CD4-positive, alpha-beta T cell treated with Interferon gamma for 1 hour (primary cell): ENCODE results near the gene IPPK.

ENCODE experiments used
- DNase-seq: peaks from one replicate; pipeline ENCODE4 v3.0.0-alpha.2; 2020

IPPK gene

GRCh38 chr9:92656537-92656925, 13.4 kb downstream of the IPPK start:
- DNase-seq, result no peak

DNA sequence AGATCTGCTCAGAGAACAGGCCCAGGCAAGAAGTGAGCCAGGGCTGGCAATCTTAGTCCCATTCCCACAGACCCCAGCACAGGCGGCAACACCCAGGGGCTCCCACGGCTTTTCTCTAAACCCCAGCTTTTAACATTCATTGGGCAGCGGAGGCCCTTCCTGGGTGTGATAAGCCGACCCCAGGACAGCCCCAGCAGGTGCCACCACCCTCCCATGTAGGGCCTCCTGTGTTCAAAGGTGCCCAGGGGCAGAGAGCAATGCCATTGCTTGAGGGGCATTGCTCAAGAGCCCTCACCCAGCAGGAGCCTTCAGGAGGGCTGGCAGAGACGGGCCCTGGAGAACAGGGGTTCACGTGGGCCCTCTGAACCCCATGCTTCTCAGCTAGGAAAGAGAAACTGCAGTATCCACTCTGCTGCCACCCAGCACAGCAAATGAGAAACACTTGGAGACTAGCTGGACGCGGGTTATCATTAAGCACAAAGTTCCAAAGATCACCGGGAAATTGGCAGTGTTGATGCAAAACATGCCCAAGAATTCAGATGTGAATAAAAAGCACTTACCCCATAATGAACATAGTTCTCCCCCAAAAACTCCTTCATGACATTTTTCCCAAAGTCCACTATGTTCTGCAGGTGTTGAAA, 13.9 kb downstream of the IPPK start:
- DNase-seq, result no peak

DNA sequence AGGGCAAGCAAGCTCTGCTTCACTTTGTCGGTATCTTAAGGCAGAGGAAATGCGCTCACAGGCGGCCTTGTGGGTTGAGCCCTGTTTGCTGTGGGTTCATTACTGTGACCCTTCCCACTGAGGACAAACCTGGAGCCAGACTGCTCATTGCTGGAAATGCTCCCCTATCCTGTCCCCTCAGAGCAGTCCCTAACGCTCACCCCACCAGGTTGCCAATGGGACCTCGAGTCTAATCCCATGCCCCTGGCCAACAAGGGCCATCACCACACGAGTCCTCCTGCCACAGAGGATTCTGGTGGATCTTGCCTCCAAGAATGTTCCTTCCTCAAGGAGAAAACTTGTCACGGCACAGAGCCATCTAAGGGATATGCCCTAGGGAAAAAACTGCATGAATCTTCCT, 14.6 kb downstream of the IPPK start:
- DNase-seq, result no peak

- no peak for DNase-seq
These were observed 15.2 kb downstream of the IPPK start for GRCh38 chr9:92654481-92655301.

DNA sequence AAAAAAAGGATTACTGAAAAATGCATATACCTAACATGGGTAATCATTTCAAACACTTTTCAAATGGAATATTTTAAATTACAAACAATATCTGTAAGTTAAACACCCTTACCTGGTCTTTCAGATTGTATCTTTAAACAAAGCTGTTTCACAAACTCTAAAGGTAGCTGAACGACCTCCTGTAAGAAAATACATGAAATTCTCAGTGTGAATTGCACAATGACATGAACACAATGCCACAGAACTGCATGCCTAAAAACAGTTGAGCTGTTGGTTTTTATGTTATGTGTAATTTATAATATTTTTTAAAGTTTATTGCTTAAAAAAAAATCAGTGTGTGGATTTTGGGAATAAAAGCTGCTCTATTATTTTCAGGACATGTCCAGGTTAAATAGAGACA, 17.5 kb downstream of the IPPK start:
- no peak for DNase-seq

DNA sequence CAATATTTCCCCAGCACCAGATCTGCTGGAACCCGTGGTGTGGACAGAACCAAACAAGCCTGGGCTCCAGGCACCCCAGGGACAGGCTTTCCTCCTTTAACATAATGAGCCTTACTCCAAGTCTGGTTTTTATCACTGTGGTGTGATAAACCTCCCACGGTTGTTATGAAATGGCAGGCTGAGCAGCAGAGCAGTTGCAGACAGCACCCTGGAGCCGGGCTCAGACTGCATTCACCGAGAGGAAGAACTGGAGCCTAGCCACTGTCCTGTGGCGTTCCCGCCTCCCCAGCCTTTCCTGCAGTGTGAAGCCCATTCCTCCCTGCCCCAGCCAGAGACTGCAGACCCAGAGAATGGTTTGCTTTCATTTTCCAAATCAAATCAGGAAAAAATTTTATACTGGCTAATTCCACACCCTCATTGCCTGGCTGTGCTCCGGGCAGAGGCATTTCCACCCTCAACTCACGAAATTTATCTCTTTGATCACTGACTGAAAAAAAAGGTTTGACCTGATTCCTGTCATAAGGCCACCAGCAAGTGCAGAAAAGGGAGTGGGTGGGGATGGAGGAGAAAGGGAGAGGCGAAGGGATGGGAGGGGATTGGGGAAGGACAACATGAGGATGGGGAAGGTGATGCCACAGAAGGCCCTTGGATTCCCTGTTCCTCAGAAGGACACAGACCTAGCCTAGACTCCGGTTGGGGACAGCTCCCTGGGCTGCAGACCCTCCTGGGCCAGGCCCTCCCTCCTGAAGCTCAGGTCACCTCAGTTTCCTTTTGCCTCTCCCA, 18.9 kb downstream of the IPPK start:
- no peak for DNase-seq

- no peak for DNase-seq
These were observed 19.6 kb downstream of the IPPK start for GRCh38 chr9:92650296-92650695.

DNA sequence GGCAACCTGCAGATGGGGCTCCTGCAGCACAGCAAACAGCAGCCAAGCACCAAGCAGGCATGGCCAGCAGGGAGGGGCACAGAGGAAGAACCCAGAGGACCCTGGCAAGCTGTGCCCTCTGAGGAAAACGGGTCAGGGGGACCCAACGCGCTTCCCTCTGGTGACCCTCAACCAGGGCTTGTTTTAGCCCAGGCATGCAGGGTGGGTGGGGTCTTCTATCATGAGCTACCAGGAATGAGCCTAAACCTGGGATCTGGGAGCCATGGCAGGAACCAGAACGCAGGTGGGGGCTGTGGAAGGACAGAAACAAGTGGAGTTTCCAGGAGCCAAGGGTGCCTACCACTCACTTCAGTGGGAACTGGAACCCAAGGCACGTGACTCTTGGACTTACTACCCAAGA, 20.9 kb downstream of the IPPK start:
- no peak for DNase-seq

GRCh38 chr9:92648474-92648971, 21.4 kb downstream of the IPPK start:
- no peak for DNase-seq

DNA sequence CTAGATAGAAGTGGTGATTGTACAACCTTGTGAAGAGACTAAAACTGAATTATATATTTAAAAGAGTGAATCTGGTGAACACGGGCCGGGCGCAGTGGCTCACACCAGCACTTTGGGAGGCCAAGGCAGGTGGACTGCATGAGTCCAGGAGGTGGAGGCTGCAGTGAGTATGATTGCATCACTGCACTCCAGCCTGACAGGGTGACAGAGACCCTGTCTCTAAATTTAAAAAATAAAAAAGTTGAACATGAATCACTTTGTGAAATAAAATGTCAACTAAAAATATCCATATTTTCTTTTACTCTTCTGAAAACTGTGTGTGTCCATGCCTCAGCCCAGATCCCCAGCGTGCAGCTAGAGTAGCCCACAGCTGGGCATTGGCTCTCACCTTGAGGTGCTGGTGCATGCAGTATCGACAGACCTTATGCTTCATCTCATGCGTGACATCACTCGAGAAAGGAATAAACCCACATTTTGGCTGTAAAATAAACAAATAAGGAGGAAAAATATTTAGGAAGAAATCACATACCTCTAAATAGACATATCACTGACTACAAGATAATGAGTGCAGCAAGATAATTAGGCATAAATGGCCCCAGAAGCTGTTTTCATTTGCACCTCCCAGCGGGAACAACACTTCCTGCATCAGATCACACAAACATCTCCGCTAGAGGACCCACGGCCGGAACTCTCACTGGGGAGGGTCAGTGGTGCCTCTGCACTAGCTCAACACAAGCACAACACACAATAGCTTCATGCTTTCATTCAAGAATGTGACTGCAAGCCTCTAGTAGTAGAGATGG, 22.1 kb downstream of the IPPK start:
- no peak for DNase-seq

- DNase-seq, result no peak
These were observed 24.9 kb downstream of the IPPK start for GRCh38 chr9:92645041-92645440.

- no peak for DNase-seq
These were observed 25.7 kb downstream of the IPPK start for GRCh38 chr9:92644278-92644677.

DNA sequence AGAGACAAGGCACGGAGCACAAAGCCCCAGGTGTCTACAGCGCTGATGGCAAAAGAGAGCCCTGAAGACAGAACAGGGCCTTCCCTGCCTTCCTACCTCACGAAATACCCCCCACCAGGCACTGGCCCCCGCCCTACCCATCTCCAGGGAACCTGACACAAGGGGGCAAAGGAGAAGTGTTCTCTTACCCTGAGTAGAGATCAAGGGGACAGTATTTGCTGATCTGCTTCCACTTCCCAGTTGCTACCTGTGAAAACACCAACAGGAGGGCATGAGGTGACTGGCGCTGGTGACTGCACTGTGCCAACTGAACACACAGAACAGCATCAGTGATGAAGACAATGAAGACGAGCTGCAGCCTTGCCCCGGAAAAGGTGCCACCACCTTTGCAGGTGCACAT, 27.4 kb downstream of the IPPK start:
- DNase-seq, result no peak

- no peak for DNase-seq
These were observed 27.9 kb downstream of the IPPK start for GRCh38 chr9:92642041-92642451.

DNA sequence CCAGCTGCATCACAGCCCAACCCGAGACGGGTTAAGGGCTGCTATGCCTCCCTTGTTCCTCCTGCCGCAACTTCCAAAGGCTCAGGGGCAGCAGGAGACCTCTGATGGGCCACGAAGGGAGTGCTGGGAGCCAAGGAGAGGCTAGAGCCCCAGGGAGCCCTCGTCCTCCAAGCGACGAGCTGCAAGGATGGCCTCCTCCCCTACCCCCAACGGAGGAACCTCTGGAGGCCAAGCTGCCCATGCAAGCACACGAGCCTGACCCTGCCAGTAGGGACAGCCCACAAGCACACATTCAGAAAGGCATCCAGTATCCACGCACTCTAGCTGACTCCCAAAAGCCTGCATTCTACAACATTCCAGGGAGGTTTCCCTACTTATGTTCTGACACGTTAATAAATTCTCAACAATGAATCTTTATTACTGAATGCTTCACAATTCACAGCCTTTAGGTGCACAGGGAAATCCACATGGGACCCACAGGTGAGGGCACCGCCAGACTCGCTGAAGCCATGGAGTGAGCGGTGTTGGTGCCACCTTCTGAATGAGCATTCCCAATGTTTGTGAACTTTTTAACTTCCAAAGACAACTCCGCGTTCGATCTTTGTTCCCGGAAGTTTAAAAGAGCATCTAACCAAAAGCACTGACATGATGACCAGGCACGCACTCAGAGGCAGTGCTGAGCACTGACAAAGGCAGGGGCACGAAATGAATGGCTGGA, 28.7 kb downstream of the IPPK start:
- no peak for DNase-seq

DNA sequence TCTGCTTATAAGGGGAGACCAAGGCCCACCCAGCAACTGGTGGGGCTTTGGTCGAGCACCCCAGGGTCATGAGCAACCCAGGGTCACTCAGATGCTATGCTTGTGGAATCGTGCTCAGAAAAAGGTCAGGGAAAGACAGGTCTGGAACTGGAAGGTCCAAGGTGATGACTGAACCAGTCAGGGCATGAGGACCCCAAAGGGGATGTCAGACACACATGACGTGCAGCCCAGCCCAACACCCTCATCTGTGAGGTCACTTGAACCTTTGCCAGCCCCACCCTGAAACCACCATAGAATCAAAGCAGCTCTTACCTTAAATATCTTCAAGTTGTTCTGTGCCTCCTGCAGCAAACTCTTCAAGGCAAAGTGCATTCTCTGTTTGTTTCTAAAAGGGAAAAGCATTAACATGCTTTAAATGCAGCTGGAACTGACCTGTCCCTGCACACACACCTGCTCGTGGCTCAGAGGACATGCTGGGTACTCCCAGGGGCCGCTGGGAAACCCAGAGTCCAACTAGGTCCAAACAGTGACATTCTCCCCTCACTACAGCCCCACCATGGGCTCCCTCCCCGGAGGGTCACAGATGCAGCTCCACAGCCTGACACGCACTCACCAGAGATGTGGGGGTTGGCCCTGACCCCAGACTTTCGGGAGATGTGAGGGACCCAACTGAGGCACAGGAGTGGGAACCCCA, 29.4 kb downstream of the IPPK start:
- no peak for DNase-seq

GRCh38 chr9:92639791-92640271, 30.1 kb downstream of the IPPK start:
- DNase-seq, result no peak

- DNase-seq, result no peak
These were observed 30.8 kb downstream of the IPPK start for GRCh38 chr9:92639124-92639523.

DNA sequence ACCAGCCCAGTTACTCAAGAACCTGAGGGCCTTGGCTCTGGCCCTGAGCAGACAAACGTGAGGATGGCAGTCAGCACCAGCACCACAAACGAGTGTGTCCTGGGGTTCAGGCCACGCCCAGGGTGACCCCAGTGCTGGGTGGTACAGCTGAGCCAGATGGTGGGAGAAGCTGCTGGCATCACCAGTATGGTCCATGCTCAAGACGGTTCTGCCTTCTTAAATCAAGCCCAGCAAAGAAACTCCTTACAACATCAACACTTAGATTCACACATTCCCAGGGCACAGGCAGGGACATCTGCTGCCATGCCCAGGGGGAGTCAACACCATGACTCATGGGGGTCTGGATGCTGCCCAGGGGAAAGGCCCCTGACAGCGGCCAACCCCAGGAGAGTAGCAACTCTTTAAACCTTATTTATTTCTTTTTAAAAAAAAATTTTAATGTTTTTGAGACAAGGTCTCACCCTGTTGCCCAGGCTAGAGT, 31.3 kb downstream of the IPPK start:
- DNase-seq, result no peak

- no peak for DNase-seq
These were observed 31.9 kb downstream of the IPPK start for GRCh38 chr9:92637886-92638620.
